ENCODE results near the gene OGFOD1.

- no peak for TF ChIP-seq CTCF (conservative IDR thresholded peaks at IDR 0.05; ENCODE audit: low read depth, low read length)
- no peak for TF ChIP-seq EZH2 (IDR thresholded peaks at IDR 0.05; ENCODE audit: low read length, unreplicated experiment)
Observed at GRCh38 chr16:56438038-56438437, 13.3 kb upstream of the OGFOD1 start.

All from PC-3 (cell line).